ENCODE measurements around the gene NKPD1.

DNA sequence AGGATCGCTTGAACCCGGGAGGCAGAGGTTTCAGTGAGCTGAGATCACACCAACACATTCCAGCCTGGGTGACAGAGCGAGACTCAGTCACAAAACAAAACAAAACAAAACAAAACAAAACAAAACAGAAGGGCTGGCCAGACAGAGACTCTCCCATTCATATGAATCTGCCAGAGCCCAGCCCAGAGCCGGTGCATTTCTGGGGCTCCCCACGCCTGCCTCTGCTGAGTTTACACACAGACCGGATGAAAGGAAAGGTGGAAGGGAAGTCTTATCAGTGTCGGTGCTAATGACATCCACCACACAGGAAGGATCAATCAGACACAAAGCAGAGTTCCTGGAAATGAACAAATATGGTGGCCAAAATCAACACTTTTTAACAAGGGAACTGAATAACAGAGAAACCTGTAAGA lies 10.4 kb upstream of the NKPD1 start:
- TF ChIP-seq, protein P1, sequence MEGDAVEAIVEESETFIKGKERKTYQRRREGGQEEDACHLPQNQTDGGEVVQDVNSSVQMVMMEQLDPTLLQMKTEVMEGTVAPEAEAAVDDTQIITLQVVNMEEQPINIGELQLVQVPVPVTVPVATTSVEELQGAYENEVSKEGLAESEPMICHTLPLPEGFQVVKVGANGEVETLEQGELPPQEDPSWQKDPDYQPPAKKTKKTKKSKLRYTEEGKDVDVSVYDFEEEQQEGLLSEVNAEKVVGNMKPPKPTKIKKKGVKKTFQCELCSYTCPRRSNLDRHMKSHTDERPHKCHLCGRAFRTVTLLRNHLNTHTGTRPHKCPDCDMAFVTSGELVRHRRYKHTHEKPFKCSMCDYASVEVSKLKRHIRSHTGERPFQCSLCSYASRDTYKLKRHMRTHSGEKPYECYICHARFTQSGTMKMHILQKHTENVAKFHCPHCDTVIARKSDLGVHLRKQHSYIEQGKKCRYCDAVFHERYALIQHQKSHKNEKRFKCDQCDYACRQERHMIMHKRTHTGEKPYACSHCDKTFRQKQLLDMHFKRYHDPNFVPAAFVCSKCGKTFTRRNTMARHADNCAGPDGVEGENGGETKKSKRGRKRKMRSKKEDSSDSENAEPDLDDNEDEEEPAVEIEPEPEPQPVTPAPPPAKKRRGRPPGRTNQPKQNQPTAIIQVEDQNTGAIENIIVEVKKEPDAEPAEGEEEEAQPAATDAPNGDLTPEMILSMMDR (IDR thresholded peaks at IDR 0.05), result no peak
- TF ChIP-seq POLR2A (IDR thresholded peaks at IDR 0.05), result no peak
